DMS114 treated with DMSO at 0.1 percent for 48 hours (cell line): ENCODE measurements around the gene APIP.

ENCODE experiments used
- DNase-seq: peaks from one replicate; lab custom pipeline; 2025; ENCODE audit not compliant: unreplicated experiment; lab: John Stamatoyannopoulos, UW

The APIP gene

GRCh38 chr11:34916015-34916842 is at the start of gene APIP, which contains the start of gene PDHX:
Gene APIP, minus strand, starts transcription at chr11:34916379. Its CDS starts 95 bp downstream, at chr11:34916284.
Gene PDHX, plus strand, starts transcription at chr11:34916618. Its CDS starts 38 bp downstream, at chr11:34916656.
- DNase-seq = peak; percentile 73

DNA sequence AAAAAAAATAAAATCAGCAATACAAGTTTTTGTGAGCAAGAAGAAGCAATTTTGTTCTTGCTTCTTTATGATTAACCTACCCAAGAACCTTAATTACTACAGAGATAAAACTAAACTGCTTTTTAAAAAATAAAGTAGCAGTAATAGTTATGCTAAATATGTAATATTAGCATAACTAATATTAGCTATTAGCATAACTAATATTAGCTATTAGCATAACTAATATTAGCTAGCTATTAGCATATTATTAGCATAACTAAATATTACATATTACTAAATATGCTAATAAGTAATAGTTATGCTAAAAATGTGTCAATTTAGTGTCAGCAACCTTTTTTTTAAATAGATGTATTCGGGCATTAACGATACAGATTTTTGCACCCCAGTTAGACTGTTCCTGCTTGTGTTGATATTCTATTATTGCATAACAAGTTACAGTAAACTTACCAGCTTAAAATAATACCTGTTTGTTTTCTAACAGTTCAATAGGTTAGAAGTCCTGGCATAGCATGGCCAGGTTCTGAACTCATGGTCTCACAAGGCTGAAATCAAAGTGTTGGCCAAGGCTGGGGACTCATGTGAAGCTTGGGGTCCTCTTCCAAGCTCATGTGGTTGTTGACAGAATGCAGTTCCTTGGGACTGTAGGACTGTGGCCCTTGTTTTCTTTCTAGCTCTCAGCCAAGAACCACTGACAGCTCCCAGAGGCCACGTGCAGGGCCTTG is 48.6 kb upstream of the APIP start:
- no peak for DNase-seq

- DNase-seq = no peak
Measured at GRCh38 chr11:34963351-34963750, 47.2 kb upstream of the APIP start.

DNA sequence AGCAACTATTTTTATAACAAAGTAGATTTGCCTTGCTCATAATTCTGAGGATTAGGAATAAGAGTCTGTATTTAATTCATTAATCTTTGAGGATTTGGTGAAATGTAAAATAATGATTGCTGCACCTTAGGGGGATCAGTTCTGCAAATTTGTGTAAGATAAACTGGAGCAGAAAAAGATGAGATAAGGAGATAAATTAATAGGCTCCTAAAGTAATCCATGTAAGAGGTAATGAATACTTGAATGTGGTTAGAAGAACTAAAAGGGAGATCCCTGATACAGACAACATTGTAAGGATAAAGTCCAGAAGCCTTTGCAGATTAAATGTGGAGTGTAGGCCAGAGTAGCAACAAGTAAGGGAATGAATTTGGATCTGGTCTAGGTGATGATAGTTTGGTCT is 45.9 kb upstream of the APIP start:
- no peak for DNase-seq

DNA sequence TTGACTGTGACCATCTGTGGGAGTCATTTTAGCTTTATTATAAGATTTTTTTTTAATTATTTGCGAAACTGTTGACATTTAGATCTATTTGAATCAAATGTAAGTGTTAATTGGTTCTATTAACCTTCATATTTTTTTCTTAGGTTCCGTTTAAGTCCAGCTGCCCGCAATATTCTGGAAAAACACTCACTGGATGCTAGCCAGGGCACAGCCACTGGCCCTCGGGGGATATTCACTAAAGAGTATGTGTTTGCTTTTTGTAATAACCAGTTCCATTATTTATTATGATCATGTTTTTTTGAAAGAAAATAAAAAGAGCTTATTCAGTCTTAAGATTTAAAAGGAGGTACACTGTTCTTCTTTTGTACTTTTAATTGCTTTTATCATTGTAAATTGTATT is 44.1 kb upstream of the APIP start:
- no peak for DNase-seq

GRCh38 chr11:34959770-34960169 is 43.6 kb upstream of the APIP start:
- DNase-seq = no peak

DNA sequence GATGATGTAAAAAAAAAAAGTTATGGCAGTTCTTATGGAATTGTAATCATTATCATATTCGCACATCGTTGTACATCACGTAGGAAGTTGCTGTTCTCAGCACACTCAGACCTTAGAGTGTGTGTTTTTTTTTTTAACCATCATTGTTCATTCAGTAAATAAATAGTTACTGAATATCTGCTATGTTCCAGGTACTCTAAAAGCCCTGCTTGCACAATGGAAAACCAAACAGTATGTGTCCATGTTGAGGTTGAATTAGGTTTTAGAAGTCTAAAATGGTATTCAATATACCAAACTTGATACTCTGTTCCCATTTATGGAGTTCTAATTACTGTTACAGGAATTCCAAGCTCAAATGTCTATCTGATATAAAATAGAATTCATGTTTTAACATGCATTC is 41.4 kb upstream of the APIP start:
- DNase-seq = no peak

DNA sequence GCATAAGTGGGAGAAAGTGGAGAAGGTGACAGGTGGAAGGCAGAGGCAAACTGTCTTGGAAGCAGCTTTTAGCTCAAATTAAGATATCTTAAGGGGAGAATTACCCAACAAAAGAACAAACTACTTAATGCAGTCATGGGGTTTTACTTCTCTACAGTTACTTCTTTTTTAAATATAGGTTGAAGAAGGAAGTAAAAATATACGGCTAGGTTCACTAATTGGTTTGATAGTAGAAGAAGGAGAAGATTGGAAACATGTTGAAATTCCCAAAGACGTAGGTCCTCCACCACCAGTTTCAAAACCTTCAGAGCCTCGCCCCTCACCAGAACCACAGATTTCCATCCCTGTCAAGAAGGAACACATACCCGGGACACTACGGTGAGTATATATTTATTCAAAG is 41.0 kb upstream of the APIP start:
- no peak for DNase-seq

DNA sequence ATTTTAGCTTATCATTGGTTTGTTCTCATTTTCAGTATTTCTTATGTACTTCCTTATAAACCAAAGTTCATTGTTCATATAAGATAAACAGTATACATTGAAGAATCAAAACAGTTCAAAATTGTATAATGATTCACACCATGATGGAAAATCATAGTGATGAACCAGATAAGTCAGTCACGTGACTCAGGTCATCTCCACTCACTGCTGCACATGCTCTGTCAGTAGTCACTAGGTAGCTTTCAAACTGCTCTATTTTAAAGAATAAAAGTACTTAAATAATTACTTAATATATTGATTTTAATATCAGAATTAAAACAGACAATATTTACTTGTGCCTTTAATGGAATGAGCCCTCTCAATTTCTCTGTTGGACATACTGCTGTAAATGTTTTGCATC is 37.8 kb upstream of the APIP start:
- DNase-seq = no peak

GRCh38 chr11:34948696-34949095 is 32.5 kb upstream of the APIP start:
- DNase-seq = no peak

GRCh38 chr11:34944692-34945091 is 28.5 kb upstream of the APIP start:
- no peak for DNase-seq

GRCh38 chr11:34941688-34942087 is 25.5 kb upstream of the APIP start:
- no peak for DNase-seq

GRCh38 chr11:34940026-34940677 is 24.0 kb upstream of the APIP start:
- DNase-seq = no peak

- DNase-seq = no peak
Measured at GRCh38 chr11:34938611-34939010, 22.4 kb upstream of the APIP start.

DNA sequence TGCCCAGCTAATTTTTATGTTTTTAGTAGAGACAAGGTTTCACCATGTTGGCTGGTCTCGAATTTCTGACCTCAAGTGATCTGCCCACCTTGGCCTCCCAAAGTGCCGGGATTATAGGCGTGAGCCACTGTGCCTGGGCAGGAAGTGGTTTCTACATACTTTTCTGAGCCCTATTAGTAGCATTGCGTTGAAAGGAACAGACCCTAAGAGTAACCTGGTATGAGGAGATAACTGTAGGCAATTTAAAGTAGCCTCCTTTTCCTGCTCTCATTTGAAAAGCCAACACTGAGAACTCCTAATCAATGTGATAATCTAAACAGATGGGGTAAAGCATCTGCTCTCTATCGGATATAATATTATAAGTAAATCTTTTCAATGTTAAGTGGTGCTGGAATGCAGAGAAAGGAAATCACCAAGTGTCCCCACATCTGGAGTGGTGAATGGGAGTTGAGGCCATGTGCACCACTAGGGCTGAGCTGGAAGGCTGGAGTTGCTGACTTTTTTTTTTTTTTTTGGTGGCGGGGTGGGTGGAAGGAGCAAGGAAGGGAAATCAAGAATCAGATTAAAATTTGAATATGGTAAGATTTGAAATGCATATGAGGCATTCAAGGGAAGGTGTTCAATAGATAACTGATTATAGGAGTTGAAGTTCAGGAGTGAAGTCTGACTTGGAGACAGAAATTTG is 20.9 kb upstream of the APIP start:
- no peak for DNase-seq

DNA sequence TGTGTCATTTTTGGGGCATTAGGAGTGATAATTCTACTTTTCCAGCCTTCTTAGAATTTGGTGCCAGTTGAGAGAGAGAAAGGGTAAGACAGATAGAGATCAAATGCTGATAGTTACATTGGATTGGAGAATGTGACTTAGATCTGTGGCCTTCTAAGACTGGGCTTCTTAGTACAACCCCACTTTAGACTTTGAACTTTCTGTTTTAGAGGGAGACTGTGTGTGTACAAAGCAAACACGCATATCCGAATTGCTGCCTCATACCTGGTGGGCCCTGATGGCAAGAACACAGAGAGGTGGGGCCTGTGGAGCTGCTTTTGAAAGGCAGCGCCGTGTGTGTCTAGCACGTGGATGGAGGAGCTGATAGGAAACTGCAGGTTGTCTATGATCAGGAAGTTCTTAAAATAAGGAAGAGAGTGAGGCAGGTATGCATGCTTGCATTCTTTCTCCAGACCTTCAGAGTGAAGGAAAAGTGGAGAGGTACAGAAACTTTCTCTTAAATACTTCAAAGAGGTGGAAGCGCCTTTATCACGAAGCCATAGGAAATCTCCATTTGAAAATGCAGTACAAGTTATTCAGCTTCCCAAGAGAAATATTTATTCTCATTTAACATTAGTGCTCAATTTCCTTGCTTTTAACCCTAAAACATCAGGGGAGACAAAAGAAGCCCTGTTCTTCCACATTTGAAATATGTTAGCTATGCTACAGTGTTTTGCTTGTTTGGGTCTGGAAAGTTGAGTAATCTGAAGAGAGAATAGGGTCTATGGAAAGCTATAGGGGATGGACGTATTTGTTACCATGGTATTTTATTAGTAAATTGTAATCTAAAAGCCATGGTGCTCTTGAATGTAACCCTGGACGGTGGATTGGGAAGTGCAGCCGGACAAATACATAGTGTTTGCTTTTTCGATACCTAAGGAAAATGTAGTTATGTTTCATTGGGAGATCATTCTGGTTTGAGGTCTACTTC is 13.9 kb upstream of the APIP start:
- no peak for DNase-seq

DNA sequence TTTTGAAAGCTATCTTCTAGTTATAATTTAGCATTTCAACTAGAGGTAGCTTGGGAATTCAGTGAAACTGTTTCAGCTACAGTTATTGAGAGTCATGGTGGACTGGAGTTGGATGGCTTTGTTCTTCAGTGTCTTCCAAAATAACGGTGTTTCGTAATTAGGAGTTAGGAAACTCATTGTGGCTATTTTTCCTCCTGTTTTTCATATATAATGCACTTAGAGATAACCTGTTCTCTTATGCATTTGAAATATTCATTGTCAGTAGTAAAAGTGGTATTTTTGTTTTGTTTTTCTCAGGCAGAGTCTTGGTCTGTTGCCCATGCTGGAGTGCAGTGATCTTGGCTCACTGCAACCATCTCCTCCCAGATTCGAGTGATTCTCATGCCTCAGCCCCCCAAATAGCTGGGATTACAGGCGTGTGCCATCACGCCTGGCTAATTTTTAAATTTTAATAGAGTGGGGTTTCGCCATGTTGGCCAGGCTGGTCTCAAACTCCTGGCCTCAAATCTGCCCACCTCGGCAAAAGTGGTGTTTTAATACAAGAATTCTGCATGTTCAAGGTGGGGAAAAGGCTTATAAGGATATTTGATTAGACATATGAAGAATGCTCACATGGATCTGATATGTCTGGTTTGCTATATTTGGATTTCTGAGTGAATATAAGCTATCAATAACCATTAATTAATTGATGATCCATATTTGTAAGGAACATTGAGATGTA is 12.9 kb upstream of the APIP start:
- no peak for DNase-seq

GRCh38 chr11:34928268-34928959 is 12.2 kb upstream of the APIP start:
- DNase-seq = no peak

DNA sequence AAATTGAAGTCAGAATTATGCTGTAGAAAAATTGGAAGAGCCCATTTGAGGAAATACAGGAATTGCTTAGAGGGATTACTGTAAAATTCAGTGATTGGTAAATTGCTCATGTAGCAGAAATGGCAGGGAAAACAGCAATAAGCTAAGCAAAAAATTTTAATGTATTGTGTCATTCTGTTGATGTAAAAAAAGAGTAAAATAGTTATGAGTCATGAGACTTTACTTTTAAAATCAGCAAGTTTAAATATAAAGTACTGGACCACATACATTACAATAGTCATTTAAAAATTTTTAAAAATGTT is 10.6 kb upstream of the APIP start:
- DNase-seq = no peak
